ENCODE measurements around the gene ARFGAP2.

Gene ARFGAP2

GRCh38 chr11:47147250-47147649 lies 29.4 kb downstream of the ARFGAP2 start:
- DNase-seq = no peak

- no peak for DNase-seq
Observed at GRCh38 chr11:47144541-47144940, 32.1 kb downstream of the ARFGAP2 start.

DNA sequence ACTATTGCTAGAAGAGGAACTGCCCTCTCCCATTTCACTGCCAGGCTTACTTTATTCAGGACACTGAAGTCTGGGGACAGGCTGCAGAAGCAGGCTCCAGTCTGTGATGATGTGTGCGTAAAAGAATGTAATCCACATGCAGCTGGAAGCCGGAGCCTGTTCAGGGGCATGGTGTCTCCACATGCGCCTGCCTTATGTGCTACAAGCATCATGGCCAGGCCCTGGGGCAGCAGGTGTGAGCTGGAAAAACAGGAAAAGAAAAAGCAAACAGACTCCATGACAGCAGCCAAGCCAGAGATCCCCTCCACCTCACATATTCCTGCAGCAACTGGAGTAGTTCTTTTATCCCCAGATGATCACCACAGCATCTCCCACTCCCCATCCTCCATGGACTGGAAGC lies 33.4 kb downstream of the ARFGAP2 start:
- no peak for DNase-seq

GRCh38 chr11:47139878-47140277 lies 36.8 kb downstream of the ARFGAP2 start:
- DNase-seq = no peak

DNA sequence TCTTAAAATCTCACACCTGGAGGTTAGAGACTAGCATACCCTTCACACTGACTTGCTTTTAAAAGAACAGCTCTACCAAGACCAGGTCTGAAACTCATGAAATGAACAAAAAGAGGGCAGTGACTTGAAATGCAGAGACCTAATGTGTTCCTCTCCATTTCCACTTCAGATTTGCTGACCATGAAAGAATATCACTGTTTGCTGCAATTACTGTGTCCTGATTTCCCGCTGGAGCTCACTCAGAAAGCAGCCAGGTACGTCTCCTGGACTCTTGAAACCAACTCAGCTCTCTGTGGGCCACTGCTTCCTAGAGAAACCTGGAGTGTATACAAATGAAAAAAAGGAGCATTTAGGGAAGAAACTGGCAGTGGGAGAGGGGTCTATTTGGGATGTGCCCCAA lies 39.2 kb downstream of the ARFGAP2 start:
- no peak for DNase-seq

GRCh38 chr11:47136921-47137320 lies 39.8 kb downstream of the ARFGAP2 start:
- no peak for DNase-seq

- no peak for DNase-seq
Observed at GRCh38 chr11:47136327-47136726, 40.4 kb downstream of the ARFGAP2 start.

DNA sequence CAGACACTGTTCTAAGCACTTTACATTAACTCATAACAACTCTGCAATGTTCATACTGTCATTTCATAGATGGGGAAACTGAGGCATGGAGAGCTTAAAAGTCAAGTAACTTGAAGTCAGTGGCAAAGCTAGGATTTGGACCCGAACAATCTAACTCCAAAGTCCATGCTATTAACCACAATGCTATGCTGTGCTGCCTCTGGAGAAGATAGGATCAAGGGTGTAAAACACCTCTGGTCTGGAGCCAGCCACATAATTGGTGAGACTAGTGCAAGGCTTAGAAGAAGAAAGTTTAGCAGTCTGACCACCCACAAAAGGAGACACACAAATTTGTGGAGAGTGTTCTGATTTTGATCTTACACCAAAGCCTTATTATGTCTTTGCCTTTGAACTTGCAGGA lies 43.7 kb downstream of the ARFGAP2 start:
- DNase-seq = no peak

DNA sequence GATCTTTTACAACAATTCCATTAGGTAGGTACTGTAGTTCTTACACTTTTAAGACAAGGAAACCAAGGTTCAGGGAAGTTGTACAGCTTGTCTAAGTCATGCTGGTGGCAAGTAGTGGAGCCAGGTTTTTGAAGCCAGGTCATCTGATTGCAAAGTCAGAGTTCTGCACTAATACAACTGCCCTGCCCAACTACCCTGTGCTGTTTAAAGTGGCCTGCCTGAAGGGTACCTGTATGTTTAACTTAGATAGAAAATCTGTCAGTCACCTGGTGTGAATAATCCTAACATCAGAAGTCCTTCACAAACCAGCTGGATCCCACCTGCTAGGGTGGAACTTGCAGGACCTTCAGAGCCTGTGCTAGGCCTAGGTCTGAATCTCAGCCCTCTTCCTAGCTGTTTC lies 44.2 kb downstream of the ARFGAP2 start:
- no peak for DNase-seq

- no peak for DNase-seq
Observed at GRCh38 chr11:47131136-47131535, 45.5 kb downstream of the ARFGAP2 start.

GRCh38 chr11:47130543-47130942 lies 46.1 kb downstream of the ARFGAP2 start:
- DNase-seq = no peak

GRCh38 chr11:47127213-47127612 lies 49.5 kb downstream of the ARFGAP2 start:
- DNase-seq = no peak

GRCh38 chr11:47125083-47125482 lies 51.6 kb downstream of the ARFGAP2 start:
- DNase-seq = no peak

- DNase-seq = no peak
Observed at GRCh38 chr11:47124675-47125074, 52.0 kb downstream of the ARFGAP2 start.

DNA sequence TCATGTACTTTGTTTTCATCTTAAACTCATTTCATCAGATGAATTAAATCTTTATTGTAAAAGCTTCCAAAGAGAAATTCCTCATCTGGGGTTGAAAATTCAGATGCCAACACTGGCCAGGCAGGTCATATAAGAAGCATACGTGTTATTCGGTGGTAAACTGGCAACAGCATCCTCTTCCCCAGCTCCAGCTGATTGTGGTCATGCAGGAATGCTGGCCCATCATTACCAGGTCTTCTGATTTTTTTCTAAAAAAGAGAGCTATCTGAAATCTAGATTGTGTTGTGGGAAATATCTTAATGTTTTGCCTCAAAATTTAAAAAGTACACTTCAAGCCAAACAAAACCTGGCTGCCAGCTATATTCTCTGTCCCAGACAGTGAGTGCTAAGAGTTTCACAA lies 53.6 kb downstream of the ARFGAP2 start:
- no peak for DNase-seq

GRCh38 chr11:47121731-47122130 lies 54.9 kb downstream of the ARFGAP2 start:
- DNase-seq = no peak

DNA sequence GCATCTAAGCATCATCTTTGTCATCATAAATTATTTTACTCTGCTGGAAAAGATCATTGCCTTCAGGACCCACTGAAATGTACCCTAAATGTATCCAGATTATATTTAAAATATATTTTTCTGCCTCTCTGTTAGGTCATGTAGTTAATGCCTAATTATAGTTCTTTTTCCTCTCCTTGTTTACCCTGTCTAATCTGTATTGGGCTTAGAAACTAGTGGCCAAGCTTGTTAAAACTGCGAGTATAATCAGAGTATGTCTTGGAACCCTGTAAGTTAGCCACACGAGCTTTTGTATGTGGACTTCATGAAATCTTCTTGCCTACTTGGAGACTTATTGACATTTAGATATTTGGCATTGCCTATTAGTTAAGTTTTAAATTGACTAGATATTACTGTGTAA lies 55.6 kb downstream of the ARFGAP2 start:
- DNase-seq = no peak

DNA sequence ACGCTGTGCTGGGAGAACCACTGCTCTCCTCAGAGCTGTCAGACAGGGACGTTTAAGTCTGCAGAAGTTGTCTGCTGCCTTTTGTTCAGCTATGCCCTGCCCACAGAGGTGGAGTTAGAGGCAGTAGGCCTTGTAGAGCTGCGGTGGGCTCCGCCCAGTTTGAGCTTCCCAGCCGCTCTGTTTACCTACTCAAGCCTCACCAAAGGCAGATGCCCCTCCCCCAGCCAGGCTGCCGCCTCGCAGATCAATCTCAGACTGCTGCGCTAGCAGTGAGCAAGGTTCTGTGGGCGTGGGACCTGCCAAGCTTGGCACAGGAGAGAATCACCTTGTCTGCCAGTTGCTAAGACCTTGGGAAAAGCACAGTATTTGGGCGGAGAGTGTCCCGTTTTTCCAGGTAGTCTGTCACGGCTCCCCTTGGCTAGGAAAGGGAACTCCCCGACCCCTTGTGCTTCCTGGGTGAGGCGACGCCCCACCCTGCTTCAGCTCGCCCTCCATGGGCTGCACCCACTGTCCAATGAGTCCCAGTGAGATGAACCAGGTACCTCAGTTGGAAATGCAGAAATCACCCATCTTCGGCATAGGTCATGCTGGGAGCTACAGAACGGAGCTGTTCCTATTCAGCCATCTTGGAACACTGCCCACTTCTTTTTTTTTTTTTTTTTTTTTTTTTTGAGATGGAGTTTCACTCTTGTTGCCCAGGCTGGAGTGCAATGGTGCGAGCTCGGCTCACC lies 57.6 kb downstream of the ARFGAP2 start:
- peak; percentile 41 to 58 for DNase-seq

All from stimulated activated CD4-positive, alpha-beta T cell treated with anti-CD3 and anti-CD28 coated beads, Interleukin-2, amount 100 ng/mL, for 24 hours (primary cell).